Stimulated activated CD8-positive, alpha-beta memory T cell treated with anti-CD3 and anti-CD28 coated beads, Interleukin-12 subunit alpha, Interleukin-12 subunit beta, amount 100 ng/mL, for 24 hours (primary cell): ENCODE measurements around the gene LCN2.

Source experiments
- DNase-seq: peaks from one replicate; pipeline ENCODE4 v3.0.0-alpha.2; 2020; ENCODE audit errors: extremely low read depth

LCN2 gene

GRCh38 chr9:128115187-128116103 is 33.8 kb upstream of the LCN2 start:
- DNase-seq, result no peak

DNA sequence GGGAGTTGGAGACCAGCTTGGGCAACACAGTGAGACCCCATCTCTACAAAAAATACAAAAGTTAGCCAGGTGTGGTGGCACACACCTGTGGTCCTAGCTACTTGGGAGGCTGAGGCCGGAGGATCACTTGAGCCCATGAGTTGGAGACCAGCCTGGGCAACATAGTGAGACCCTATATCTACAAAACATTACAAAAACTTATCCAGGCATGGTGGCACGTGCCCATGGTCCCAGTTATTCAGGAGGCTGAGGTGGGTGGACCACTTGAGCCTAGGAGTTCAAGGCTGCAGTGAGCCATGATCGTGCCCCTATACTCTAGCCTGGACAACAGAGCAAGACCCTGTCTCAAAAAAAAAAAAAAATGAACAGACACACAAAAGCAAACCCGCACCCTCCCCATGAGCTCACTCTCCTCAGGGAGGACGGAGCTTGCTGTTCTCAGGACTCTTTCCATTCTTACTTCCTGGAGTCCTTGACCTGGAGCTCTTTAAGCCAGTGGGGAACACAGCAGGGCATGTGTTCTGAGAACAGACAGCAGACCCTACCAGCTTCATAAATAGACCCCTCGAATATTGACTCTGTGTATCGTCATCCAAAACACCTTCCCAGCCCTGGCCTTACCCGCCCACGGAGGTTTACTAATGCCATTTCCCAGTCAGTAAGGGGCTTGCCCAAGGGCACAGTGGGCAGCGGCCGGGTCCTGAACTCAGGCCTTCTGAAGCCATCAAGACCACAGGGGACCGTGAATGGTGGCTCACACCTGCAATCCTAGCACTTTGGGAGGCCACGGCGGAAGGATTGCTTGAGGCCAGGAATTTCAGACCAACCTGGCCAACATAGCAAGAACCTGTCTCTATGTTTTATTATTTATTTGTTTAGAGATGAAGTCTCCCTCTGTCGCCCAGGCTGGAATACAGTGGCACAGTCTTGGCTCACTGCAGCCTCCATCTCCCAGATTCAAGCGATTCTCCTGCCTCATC is 32.9 kb upstream of the LCN2 start:
- DNase-seq, result no peak

DNA sequence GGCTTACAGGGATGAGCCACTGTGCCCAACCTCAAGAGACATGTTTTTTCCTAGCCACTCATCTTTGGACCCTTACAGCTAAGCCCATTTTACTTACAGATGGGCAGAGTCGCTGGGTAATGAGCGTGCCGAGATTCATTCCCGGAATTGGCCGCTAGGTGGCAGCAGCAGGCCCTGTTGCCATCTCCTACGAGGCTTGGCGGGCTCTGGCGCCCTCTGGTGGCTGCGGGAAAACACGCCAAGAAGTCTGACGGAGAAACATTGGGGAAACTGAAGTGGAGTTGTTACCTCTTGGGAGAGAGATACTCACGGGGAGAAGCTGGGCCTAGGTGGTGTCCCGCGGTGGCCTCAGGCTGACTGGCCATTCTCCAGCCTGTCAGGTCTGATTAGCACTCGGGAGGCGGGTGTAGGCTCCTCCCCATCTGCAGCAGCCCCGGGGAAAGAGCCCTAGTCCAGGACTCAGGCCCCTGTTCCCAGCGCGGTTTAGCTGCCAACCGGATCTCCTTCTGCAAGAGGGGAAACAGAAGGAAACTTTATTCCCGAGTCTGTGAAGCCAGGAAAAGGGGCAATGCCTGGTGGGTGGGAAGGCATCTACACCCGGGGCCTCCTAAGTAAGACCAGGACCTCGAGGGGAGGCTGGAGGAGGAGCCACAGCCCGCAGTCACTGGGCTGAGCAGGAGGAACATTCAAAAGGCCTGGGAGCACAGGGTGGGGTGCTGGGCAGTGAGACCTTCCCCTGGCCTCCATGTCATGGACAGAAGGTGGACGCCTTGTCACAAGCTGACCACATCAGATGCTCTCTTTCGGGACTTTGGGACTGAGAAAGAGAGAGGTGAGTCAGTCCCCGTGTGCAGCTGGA is 31.4 kb upstream of the LCN2 start:
- DNase-seq, result peak; percentile 83

DNA sequence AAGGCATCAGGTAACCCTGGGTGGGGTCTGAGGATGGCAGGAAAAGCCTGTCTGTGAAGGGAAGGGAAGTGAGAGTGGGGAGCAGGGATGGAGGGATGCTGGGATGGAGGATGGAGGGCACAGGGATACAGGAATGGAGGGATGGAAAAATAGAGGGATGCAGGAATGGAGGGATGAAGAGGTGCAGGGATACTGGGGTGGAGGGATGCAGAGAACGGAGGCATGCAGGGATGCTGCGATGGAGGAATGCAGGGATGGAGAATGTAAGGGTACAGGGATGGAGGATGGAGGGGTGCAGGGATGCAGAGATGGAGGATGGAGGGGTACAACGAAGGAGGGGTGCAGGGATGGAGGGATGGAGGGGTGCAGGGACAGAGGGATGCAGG is 30.8 kb upstream of the LCN2 start:
- no peak for DNase-seq

DNA sequence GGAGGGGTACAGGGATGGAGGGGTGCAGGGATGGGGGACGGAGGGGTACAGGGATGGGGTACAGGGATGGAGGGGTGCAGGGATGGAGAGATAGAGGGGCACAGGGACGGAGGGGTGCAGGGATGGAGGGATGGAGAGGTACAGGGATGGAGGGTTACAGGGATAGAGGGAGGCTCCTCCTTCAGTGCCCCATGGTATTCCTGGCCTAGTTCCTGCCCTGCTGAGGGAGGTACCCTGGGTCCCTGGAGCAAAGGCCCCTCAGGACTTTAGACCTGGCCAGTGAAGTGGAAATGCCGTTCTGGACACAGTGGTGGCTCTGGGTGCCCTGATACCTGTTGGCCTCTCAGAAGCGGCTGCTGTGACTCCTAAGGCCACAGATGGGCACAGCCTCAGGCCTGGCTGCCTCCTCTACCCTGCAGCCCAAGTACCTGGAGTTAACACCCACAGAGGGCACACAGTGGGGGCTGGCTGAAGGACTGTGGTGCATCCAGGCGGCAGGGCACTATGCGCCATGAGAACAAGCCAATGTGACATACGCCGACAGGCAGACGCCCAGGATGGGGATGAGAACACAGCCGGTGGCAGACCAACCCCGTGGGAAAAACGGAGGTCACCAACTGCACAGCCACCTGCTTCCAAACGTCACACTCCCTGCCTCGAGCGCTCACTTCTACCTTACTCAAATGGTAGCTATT is 30.1 kb upstream of the LCN2 start:
- DNase-seq, result no peak

DNA sequence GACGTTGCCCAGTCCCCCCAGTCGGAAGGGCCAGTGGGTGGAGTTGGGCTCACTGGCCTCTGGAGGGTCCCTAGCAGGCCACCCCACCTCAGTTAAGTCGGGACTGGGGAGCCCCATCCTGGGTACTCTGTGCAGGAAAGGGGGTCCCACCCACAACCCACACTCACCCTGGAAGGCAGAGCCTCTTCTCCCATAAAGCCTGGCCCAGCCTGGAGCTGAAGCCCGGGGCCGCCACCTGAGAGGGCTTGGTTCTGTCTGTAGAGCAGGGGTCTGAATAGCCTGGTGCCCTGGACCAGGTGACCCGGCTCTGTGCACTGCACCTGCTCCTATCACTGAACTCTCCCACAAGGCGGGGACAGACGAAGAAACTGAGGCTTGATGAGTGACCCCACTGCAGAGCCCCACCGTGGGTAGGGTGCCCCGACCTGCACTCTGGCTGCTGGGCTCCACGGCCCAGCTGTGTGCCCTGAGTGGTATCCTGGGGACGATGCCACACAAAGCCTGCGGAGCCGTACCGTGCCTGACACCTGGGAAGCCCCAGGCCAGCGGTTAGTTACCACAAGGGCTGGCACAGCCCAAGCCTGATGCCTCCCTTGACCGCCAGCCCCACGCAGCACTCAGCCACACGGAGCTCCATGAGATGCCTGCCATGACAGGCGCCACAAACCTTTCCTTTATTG is 29.1 kb upstream of the LCN2 start:
- DNase-seq, result no peak

GRCh38 chr9:128120741-128121465 is 28.4 kb upstream of the LCN2 start:
- no peak for DNase-seq

GRCh38 chr9:128121466-128121810 is 27.8 kb upstream of the LCN2 start:
- DNase-seq, result no peak

DNA sequence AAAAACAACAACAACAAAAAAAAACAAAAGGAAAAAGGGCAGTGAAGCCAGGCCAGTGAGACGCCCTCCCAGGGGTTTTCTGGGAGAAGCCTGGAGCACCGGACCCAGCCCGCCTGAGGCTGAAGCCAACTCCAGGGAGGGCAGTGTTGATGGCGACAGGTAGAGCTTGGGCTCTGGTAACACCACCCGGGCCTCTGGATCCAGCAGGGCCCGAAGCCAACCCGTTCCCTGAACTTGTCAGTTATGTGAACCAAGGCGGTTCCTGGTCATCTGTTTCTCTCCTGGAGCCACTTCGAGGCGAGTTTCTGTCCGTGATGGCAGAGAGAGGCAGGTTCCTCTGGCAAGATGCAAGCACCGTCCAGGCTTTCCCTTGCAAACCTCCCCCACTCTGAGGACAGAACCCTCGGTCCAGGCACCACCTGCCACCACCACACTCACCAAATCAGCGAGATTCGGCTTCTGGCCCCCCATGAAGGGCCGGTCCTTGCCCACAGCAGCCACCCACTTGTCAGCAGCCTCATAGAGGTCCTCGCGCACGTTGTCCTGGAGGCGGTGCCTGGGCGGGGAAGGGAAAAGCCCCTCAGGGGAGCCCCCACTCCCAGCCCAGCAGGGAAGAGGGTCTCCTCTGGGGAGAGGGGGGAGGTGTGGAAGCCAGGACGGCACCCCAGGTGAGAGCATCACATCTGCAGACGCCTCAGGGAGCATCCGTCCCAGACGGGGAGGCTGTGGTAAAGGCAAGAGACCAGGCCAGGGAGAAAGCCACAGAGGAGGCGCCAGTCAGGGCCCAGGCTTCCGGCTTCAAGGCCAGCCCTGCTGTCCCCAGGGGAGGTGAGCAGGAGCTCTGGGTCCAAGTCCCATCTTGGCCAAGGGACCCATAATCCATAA is 27.1 kb upstream of the LCN2 start:
- DNase-seq, result no peak

GRCh38 chr9:128122809-128123175 is 26.5 kb upstream of the LCN2 start:
- no peak for DNase-seq

DNA sequence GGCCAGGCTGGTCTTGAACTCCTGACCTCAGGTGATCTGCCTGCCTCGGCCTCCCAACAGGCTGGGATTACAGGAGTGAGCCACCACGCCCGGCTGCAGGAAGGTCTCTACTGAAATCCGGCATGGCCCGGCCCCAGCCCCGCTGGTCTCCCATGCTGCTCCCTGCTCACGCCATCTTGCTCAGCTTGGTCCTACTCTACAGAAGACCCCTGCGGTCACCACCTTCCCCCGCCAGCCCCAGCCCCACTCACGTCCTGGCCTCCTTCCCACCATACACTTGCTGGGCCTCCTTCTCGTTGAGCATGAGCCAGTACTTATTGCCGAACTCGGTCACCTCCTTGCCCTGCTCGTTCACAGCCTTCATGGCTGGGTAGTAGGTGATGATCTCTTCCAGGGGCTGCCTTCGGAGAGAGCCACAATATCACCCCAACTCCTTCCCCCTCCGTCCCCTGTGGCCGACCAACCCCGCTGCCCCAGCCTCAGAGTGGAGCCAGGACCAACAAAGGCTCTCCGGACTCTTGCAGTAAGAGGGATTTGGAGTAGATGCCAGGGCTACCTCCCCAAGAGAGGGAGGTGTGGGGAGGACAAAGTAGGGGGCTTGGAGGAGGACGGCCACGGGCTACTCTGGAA is 25.7 kb upstream of the LCN2 start:
- DNase-seq, result no peak

DNA sequence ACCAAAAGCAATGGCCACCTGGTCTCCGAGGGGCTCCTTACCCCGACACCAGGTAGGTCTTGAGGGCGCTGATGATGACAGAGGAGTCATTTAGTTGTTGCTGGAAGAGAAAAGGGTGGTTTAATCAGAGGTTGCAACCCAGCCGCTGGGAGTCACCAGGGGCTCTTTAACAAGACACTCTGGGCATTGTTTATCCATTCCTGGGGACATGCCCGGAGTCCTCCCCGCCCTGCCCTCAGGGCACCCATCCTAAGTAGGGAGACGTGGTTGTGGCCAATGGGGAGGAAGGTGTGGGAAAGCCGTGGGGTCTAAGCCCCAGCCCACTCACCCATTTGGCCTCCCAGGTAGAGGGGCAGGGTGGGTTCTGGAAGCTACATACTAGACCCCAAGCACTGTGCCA is 24.8 kb upstream of the LCN2 start:
- no peak for DNase-seq

DNA sequence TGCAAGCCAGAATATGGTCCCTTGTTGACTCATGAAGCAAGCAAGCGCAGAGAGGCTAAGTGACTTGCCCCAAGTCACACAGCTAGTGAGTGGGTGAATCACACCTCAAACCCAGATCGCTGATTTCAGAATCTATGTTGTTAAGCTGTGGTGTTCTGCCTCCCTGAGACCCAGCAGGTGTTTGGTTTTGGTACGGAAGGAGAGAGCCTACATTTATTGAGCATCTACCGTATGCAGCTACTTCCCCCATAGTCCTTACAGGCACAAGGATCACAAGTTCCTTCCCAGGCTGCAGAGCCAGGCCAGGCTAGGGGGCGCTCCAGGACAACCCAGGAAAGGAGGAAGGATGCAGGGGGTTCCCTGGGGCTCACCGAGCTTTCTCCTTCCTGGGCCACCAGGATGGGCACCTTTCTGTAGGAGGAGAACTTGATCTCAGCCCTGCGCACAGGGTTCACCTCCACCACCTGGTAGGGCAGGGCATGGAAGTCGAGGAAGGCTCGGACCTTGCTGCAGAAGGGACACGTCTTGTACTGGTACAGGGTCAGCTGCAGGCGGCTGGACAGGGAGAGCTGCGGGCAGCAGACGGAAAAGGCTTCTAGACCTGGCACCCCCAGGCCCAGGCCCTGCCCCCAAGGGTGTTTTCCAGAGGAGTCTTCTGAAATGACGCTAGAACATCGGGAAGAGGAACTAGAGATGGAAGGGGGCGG is 24.2 kb upstream of the LCN2 start:
- DNase-seq, result no peak

DNA sequence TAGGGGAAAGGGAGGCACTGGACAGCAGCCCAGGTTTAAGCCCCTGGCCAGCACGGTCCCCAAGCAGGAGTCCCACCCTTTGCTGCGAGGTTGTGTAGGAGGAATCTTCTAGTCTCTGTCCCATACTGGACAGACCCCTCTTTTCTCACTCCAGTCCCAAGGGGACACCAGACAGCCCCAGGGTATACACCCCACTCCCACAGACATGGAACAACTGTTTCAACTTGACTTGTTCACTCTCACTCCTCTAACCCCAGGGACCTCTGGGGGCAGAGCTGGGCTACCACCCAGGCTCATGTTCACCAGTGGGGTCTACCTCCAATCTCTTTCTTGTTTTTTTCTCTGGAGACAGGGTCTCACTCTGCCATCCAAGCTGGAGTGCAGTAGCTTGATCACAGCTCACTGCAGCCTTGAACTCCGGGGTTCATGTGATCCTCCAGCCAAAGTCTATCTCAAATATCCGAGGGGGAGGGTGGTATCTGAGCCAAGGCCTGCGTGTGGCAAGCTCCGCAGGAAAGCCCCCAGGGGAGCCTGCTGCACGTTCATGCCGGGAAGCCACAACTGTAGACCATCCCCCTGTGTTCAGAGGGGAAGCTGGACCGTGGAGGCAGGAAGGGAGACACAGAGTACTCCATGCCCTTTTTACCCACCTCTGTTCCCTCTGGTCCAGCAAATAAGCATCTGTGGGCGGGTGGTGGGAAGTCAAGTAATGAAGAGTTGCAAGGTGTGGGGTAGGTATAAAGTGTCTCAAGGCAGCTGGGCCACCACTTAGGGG is 23.5 kb upstream of the LCN2 start:
- DNase-seq, result no peak

DNA sequence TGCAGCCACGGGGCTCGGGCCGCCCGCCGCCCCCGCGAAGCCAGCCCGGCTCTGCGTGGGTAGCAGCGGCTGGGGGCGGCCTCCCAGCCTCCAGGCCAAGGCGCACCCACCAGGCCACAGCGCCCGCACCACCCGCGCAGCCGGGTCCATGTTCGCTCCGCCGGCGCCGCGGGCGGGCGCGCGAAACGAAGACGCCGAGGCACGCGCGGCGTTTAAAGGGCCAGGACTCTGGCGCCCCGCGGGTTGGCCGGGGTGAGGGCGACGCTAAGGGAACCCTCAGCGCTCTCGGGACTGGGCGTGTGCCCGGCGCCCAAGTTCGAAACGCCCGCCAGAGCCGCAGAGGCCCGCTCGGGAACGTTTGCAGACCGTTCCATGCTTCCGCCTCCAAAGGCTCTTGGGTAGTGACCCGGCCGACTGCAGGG is 21.7 kb upstream of the LCN2 start, which contains the start of gene PTGES2:
Gene PTGES2 (minus strand): TSS at position 162 of the 422 bp plus-strand sequence. CDS start 12 bp downstream, at position 150.
- peak; percentile 51 for DNase-seq

- DNase-seq, result peak; percentile 58
Measured at GRCh38 chr9:128127990-128128835, 21.0 kb upstream of the LCN2 start.
